Measurements from ENCODE around the gene ARHGAP42. TPM values are rescaled to one million over a fixed set of nuclear protein-coding genes. Genes with fewer than 3 reads are reported as not detected.

ARHGAP42 gene
- total and polyA plus RNA-seq, 2 of the 4 experiments (the other 2 are of a cell fraction): 2.9 to 7.3 TPM

GRCh38 chr11:101008961-101009689 is 322.0 kb downstream of the ARHGAP42 start:
- H3K27me3 ChIP-seq (ENCODE audit: control insufficient read depth, insufficient read depth, low read length): no peaks in the 10 kb centered on the region
- H3K36me3 ChIP-seq (ENCODE audit: control insufficient read depth, insufficient read depth, low read length): no peaks in the 10 kb centered on the region
- no peaks in the 10 kb centered on the region for H4K20me1 ChIP-seq (ENCODE audit: insufficient read depth, low read length)
- no CpG with 5 or more reads among the region's 1 CpG for WGBS, 2 experiments (ENCODE audit: extremely low coverage in 2 of 2, insufficient read length in 1 of 2)
- H2AK9ac ChIP-seq (replicated peaks; ENCODE audit: low read depth, low read length, poor library complexity): no peak overlapping the region
- H3K56ac ChIP-seq (ENCODE audit: extremely low read depth, insufficient read depth, low read length): no peak overlapping the region
- no peak overlapping the region for H2BK120ac ChIP-seq (ENCODE audit: low read depth, low read length)
- no peak overlapping the region for H4K91ac ChIP-seq (ENCODE audit: insufficient read depth, low read depth, low read length)
- DNase-seq: no peak
- H3K23ac ChIP-seq (ENCODE audit: low read depth, low read length): no peak overlapping the region
- no peaks in the 10 kb centered on the region for H3K9me1 ChIP-seq (ENCODE audit: insufficient read depth, low read length)
- ATAC-seq (ENCODE audit: low read depth): no peak
- dilution Hi-C loops (cut with HindIII; ENCODE audit: low sequenced_read_pairs, unreplicated experiment): no loop called here
- H3K79me1 ChIP-seq (ENCODE audit: low read depth in 1 of 2, low read length in 2 of 2): no peaks in the 10 kb centered on the region
- no peak overlapping the region for H3K4me2 ChIP-seq (ENCODE audit: low read depth, low read length)
- no peak overlapping the region for H2BK20ac ChIP-seq (ENCODE audit: low read depth, low read length)
- TF ChIP-seq SMC3 (IDR thresholded peaks at IDR 0.05; ENCODE audit: low read depth, low read length) (no peak), POLR2A (IDR thresholded peaks at IDR 0.05; ENCODE audit: low read depth, low read length) (no peak)
- no peak overlapping the region for H2BK5ac ChIP-seq (ENCODE audit: low read depth, low read length, poor library complexity, severe bottlenecking)
- H2BK15ac ChIP-seq (ENCODE audit: low read depth, low read length): no peak overlapping the region
- ChIA-PET POLR2A (ENCODE audit: unreplicated experiment) (no interaction called here), CTCF (no interaction called here)
- intact Hi-C loops (cut with micrococcal nuclease): no loop called here
- BruUV-seq (replicated peaks): no TSS peak
- H3K9ac ChIP-seq (ENCODE audit: low read depth, low read length): no peak overlapping the region
- H4K8ac ChIP-seq (ENCODE audit: low read depth in 2 of 2, low read length in 2 of 2): no peak overlapping the region
- H4K5ac ChIP-seq (ENCODE audit: low read depth, low read length): no peak overlapping the region
- no peak overlapping the region for H3K4me3 ChIP-seq (ENCODE audit: insufficient read depth, low read depth, low read length)
- no peaks in the 10 kb centered on the region for H3K9me3 ChIP-seq (ENCODE audit: control insufficient read depth, insufficient read depth, low read length)
- H3K14ac ChIP-seq (replicated peaks; ENCODE audit: low read depth, low read length): no peak overlapping the region
- no peaks in the 10 kb centered on the region for H3K4me1 ChIP-seq (ENCODE audit: control insufficient read depth, insufficient read depth, low read length)
- H2AK5ac ChIP-seq (ENCODE audit: low read depth, low read length): no peak overlapping the region
- H3K27ac ChIP-seq (ENCODE audit: insufficient read depth, low read length): no peak overlapping the region
- no peak overlapping the region for H3K18ac ChIP-seq (ENCODE audit: low read depth, low read length)
- no peak overlapping the region for H3K4ac ChIP-seq (ENCODE audit: low read depth, low read length)
- in situ Hi-C loops (cut with MboI; ENCODE audit: low sequenced_read_pairs): no loop called here
- no peak overlapping the region for H2AFZ ChIP-seq (replicated peaks; ENCODE audit: low read length, poor library complexity)

All from IMR-90 (cell line).